Measurements from ENCODE around the gene CRBN. TPM values are rescaled to one million over a fixed set of nuclear protein-coding genes. Genes with fewer than 3 reads are reported as not detected.

Gene CRBN
- total and polyA plus RNA-seq, 9 of the 15 experiments (the other 6 are each of a cell fraction or from before 2014, with no cell fraction given), result 40.8 to 331 (median 57.4) TPM

- TF ChIP-seq ZBTB5 (IDR thresholded peaks at IDR 0.05) (no peak), HDAC1 (IDR thresholded peaks at IDR 0.05) (peak in 1 of 2 experiments; percentile 18; a peak in 1 of 4 replicates), TRIM25 (IDR thresholded peaks at IDR 0.05; ENCODE audit: borderline replicate concordance) (no peak)
These were observed 53.5 kb downstream of the CRBN start (continued) for GRCh38 chr3:3125977-3126376.

- WGBS (ENCODE audit: insufficient coverage, low coverage, missing lambda C conversion rate), result 4% methylated on average over 4 of the region's 4 CpGs
- no peak for FAIRE-seq
- no peak for TF ChIP-seq RB1 (IDR thresholded peaks at IDR 0.05; ENCODE audit: low read depth)
- no peak for TF ChIP-seq CBFA2T2 (conservative IDR thresholded peaks at IDR 0.05)
- no peak for TF ChIP-seq ZEB2 (IDR thresholded peaks at IDR 0.05)
- TF ChIP-seq THAP12 (CRISPR knock-in tag; IDR thresholded peaks at IDR 0.05), result no peak
- TF ChIP-seq ARID1B (IDR thresholded peaks at IDR 0.05), result no peak
- no peak for TF ChIP-seq DEAF1 (CRISPR knock-in tag; IDR thresholded peaks at IDR 0.05)
- TF ChIP-seq KDM5B (IDR thresholded peaks at IDR 0.05; ENCODE audit: insufficient replicate concordance, low read depth, low read length), result no peak
- no peak for TF ChIP-seq SMAD1 (IDR thresholded peaks at IDR 0.05; ENCODE audit: low read depth, low read length, partially characterized antibody)
- no peak for TF ChIP-seq DMBX1 (CRISPR knock-in tag; IDR thresholded peaks at IDR 0.05; ENCODE audit: borderline replicate concordance)
- TF ChIP-seq YY1 (IDR thresholded peaks at IDR 0.05; ENCODE audit: borderline replicate concordance in 1 of 3, control insufficient read depth in 1 of 3, extremely low read depth in 1 of 3, insufficient read depth in 3 of 3, insufficient read length in 1 of 3, insufficient replicate concordance in 2 of 3, low read depth in 1 of 3, low read length in 2 of 3), result no peak
These were observed 60.1 kb downstream of the CRBN start for GRCh38 chr3:3119393-3119851.

More at GRCh38 chr3:3119393-3119851, 60.1 kb downstream of the CRBN start:
- no TSS peak for BruUV-seq (replicated peaks)
- peak; percentile 17; the same call in 2 of the 3 replicates for ATAC-seq
- Histone ChIP-seq H3K36me3 (ENCODE audit: control insufficient read depth, insufficient read depth, low read length) (no peaks in the 10 kb centered on the region), H4K20me1 (replicated peaks; ENCODE audit: control insufficient read depth, insufficient read depth, low read length) (no peaks in the 10 kb centered on the region), H2AFZ (ENCODE audit: low read depth, low read length) (no peak overlapping the region), H3K79me2 (ENCODE audit: control insufficient read depth, insufficient read depth, low read length) (no peaks in the 10 kb centered on the region), H3K4me2 (ENCODE audit: insufficient read depth, low read length) (no peak overlapping the region), H3K27ac (ENCODE audit: extremely low read depth, low read depth, low read length) (no peak overlapping the region), H3K9me1 (ENCODE audit: control insufficient read depth, insufficient read depth, low read length) (no peaks in the 10 kb centered on the region), H3K9me3 (replicated peaks; ENCODE audit: control insufficient read depth, insufficient read depth, low read depth, low read length) (no peaks in the 10 kb centered on the region), H3K9ac (ENCODE audit: insufficient read depth in 1 of 2, low read depth in 2 of 2, low read length in 2 of 2) (no peak overlapping the region), H3K4me3 (no peak overlapping the region), H3K4me1 (replicated peaks in 1 of 2; ENCODE audit: control insufficient read depth in 2 of 2, insufficient read depth in 2 of 2, low read length in 2 of 2) (no peaks in the 10 kb centered on the region), H3K27me3 (ENCODE audit: control insufficient read depth in 2 of 2, insufficient read depth in 2 of 2, low read length in 2 of 2) (peaks cover 4 to 5% of the 10 kb centered on the region in 2 experiments; a peak in 4 of 5 replicates)
- CTCF ChIA-PET (ENCODE audit: low intra/inter-chr PET ratio), result no interaction called here
- POLR2A ChIA-PET, result no interaction called here
- in situ Hi-C loops (cut with MboI), result no loop called here
- intact Hi-C loops (cut with micrococcal nuclease), result no loop called here
- no peak for DNase-seq (ENCODE audit: extremely low read depth in 1 of 4, low spot score in 3 of 4)

Data from K562 (cell line).